Keratinocyte (primary cell): ENCODE measurements around the gene TRAPPC3L. TPM values are rescaled to one million over a fixed set of nuclear protein-coding genes. Genes with fewer than 3 reads are reported as not detected.

Experiments
- DNase-seq: peaks from one replicate; pipeline ENCODE4 v3.0.0-alpha.2; 2011; ENCODE audit warnings: low read depth, missing footprints, low spot score
- FAIRE-seq: peaks from 2 replicates; lab custom pipeline; 2011; peaks lifted over from hg19 to GRCh38; lab: Jason Lieb, UNC
- H2AFZ ChIP-seq: 2 replicates; pipeline ENCODE4 v1.6.0; 2012; ENCODE audit warnings: low read length, control low read depth, inconsistent platforms; ENCODE audit not compliant: control insufficient read depth
- H3K27ac ChIP-seq: 2 replicates; pipeline ENCODE4 v1.5.1; 2011; ENCODE audit warnings: low read length; ENCODE audit not compliant: control insufficient read depth, insufficient read depth
- H3K27me3 ChIP-seq: 3 replicates; pipeline ENCODE4 v1.6.0; 2011; ENCODE audit warnings: low read length; ENCODE audit not compliant: control insufficient read depth, insufficient read depth; ENCODE audit errors: extremely low read depth
- H3K36me3 ChIP-seq, 2 experiments: 2 replicates in 1 of 2; 3 replicates in 1 of 2; pipeline ENCODE4 v1.5.1; 2011; ENCODE audit warnings: low read length in 2 of 2, mild to moderate bottlenecking in 1 of 2; ENCODE audit not compliant: control insufficient read depth in 2 of 2, insufficient read depth in 2 of 2; ENCODE audit errors: extremely low read depth in 1 of 2
- H3K4me1 ChIP-seq: 3 replicates; pipeline ENCODE4 v1.5.1; 2011; ENCODE audit warnings: low read length; ENCODE audit not compliant: control insufficient read depth, insufficient read depth; ENCODE audit errors: extremely low read depth
- H3K4me2 ChIP-seq: 3 replicates; pipeline ENCODE4 v1.6.0; 2011; ENCODE audit warnings: low read depth, low read length; ENCODE audit not compliant: control insufficient read depth, insufficient read depth; ENCODE audit errors: extremely low read depth
- H3K4me3 ChIP-seq, 3 experiments: fragments of 200-600 bp in 1 of 3; sonication (generic) in 1 of 3; 2 replicates in 2 of 3; 3 replicates in 1 of 3; pipeline ENCODE4 v1.5.1; 2011 to 2016; ENCODE audit warnings: low read length in 3 of 3, mild to moderate bottlenecking in 3 of 3, control low read depth in 2 of 3, inconsistent platforms in 1 of 3, low read depth in 1 of 3, mixed read lengths in 1 of 3, mixed run types in 1 of 3, moderate library complexity in 1 of 3; ENCODE audit not compliant: control insufficient read depth in 2 of 3, insufficient read depth in 2 of 3; ENCODE audit errors: extremely low read depth in 1 of 3
- H3K79me2 ChIP-seq: 2 replicates; pipeline ENCODE4 v1.6.0; 2012; ENCODE audit warnings: low read length; ENCODE audit not compliant: control insufficient read depth, insufficient read depth
- H3K9ac ChIP-seq: 3 replicates; pipeline ENCODE4 v1.6.0; 2011; ENCODE audit warnings: low read length; ENCODE audit not compliant: control insufficient read depth, insufficient read depth; ENCODE audit errors: extremely low read depth
- H3K9me1 ChIP-seq: 3 replicates; pipeline ENCODE4 v1.6.0; 2011; ENCODE audit warnings: low read length; ENCODE audit not compliant: control insufficient read depth, insufficient read depth; ENCODE audit errors: extremely low read depth
- H3K9me3 ChIP-seq: 2 replicates; pipeline ENCODE4 v1.5.1; 2012; ENCODE audit warnings: low read depth, low read length; ENCODE audit not compliant: control insufficient read depth
- H4K20me1 ChIP-seq: 3 replicates; pipeline ENCODE4 v1.6.0; 2011; ENCODE audit warnings: low read length; ENCODE audit not compliant: control insufficient read depth, insufficient read depth; ENCODE audit errors: extremely low read depth
- CTCF ChIP-seq, 3 experiments: IDR thresholded peaks in 1 of 3; conservative IDR thresholded peaks in 1 of 3; optimal IDR thresholded peaks in 1 of 3; 2 replicates in 2 of 3; 3 replicates in 1 of 3; pipeline versions ENCODE3 to v1.5.1; 2011; ENCODE audit warnings: low read length in 3 of 3, mild to moderate bottlenecking in 3 of 3, moderate library complexity in 2 of 3, control low read depth in 1 of 3, inconsistent platforms in 1 of 3; ENCODE audit not compliant: insufficient read depth in 2 of 3; ENCODE audit errors: extremely low read depth in 1 of 3
- EZH2 ChIP-seq: IDR thresholded peaks from one replicate; pipeline ENCODE4 v1.6.1; 2012; ENCODE audit warnings: inconsistent platforms, mild to moderate bottlenecking, low read length, moderate library complexity
- dilution Hi-C: fragments of 300-500 bp; cut with MboI; formaldehyde crosslinking; loops from one replicate; pipeline ENCODE4 v1.7.0; 2020; ENCODE audit warnings: low sequenced_read_pairs; ENCODE audit not compliant: extremely low pct_ligation_motif_present
- polyA plus RNA-seq, 5 experiments: library from polyadenylated mRNA; depleted of rRNA in 3 of 5; stranded (reverse) in 3 of 5; stranded (forward) in 1 of 5; unstranded in 1 of 5; fragments of >200 nt; gene quantifications; 1 replicate in 1 of 5; 2 replicates in 3 of 5; 3 replicates in 1 of 5; pipeline versions ENCODE4 v1.2.1 to v1.2.3, GENCODE V29; 2011 to 2012; ENCODE audit warnings: missing spikeins in 2 of 5, low read depth in 1 of 5, low replicate concordance in 1 of 5

The TRAPPC3L gene
- polyA plus RNA-seq, 1 donor (not counting 4 experiments of a cell fraction or from before 2014, with no cell fraction given), result 0.31 TPM

GRCh38 chr6:116568821-116569755, 23.6 kb upstream of the TRAPPC3L start:
- H4K20me1 ChIP-seq, result peaks cover 3% of the 10 kb centered on the region
- H2AFZ ChIP-seq, result no peak overlapping the region
- H3K4me1 ChIP-seq, result peaks cover 20% of the 10 kb centered on the region
- H3K79me2 ChIP-seq, result peaks cover 35% of the 10 kb centered on the region
- no peak overlapping the region for H3K27ac ChIP-seq
- H3K9me1 ChIP-seq, result no peaks in the 10 kb centered on the region
- no peaks in the 10 kb centered on the region for H3K27me3 ChIP-seq
- H3K4me2 ChIP-seq, result no peak overlapping the region
- H3K36me3 ChIP-seq, result no peaks in the 10 kb centered on the region
- H3K9me3 ChIP-seq, result no peaks in the 10 kb centered on the region
- H3K4me3 ChIP-seq, result no peak overlapping the region
- TF ChIP-seq EZH2 (no peak), CTCF (optimal IDR thresholded peaks at IDR 0.05 in 1 of 3, IDR thresholded peaks at IDR 0.05 in 1 of 3, conservative IDR thresholded peaks at IDR 0.05 in 1 of 3; ENCODE audit: extremely low read depth in 1 of 3, insufficient read depth in 2 of 3, low read length in 3 of 3) (no peak)
- FAIRE-seq, result no peak
- dilution Hi-C loops, result no loop called here
- no peak overlapping the region for H3K9ac ChIP-seq
- no peak for DNase-seq

- H3K27me3 ChIP-seq, result no peaks in the 10 kb centered on the region
- FAIRE-seq (no peak), DNase-seq (no peak)
- H3K27ac ChIP-seq, result no peak overlapping the region
- H3K36me3 ChIP-seq, result no peaks in the 10 kb centered on the region
- H3K79me2 ChIP-seq, result peaks cover 25% of the 10 kb centered on the region
- no peak overlapping the region for H3K4me3 ChIP-seq
- TF ChIP-seq CTCF (optimal IDR thresholded peaks at IDR 0.05 in 1 of 3, IDR thresholded peaks at IDR 0.05 in 1 of 3, conservative IDR thresholded peaks at IDR 0.05 in 1 of 3; ENCODE audit: extremely low read depth in 1 of 3, insufficient read depth in 2 of 3, low read length in 3 of 3), result no peak
- no peak for TF ChIP-seq EZH2
- dilution Hi-C loops, result no loop called here
- H3K9me3 ChIP-seq, result no peaks in the 10 kb centered on the region
- H3K9me1 ChIP-seq, result no peaks in the 10 kb centered on the region
- no peak overlapping the region for H3K9ac ChIP-seq
- peaks cover 20% of the 10 kb centered on the region for H3K4me1 ChIP-seq
- H2AFZ ChIP-seq, result no peak overlapping the region
- H3K4me2 ChIP-seq, result no peak overlapping the region
- H4K20me1 ChIP-seq, result peaks cover 3% of the 10 kb centered on the region
These were observed 22.6 kb upstream of the TRAPPC3L start for GRCh38 chr6:116568111-116568510.
